AG04449 (cell line): Measurements from ENCODE around the gene IKZF4.
"Not testable (repeated sequence)": the region's sequence is repeated elsewhere in the genome, so short reads cannot be mapped to it uniquely, and the experiment has no call there.

Experiments
- CTCF ChIA-PET: fragments of 350-600 bp; formaldehyde crosslinking; extraction: SDS; loops from one replicate; lab custom pipeline; 2021; ENCODE audit warnings: antibody characterized with exemption; lab: Yijun Ruan, JAX
- POLR2A ChIA-PET: fragments of 400-600, 350-600 bp; formaldehyde crosslinking; extraction: SDS; loops from one replicate; lab custom pipeline; 2020; ENCODE audit warnings: antibody characterized with exemption, inconsistent platforms; lab: Yijun Ruan, JAX
- DNase-seq: peaks from one replicate; pipeline ENCODE4 v3.0.0-alpha.2; 2010; ENCODE audit warnings: low read depth, low spot score
- H3K4me3 ChIP-seq: 2 replicates; pipeline ENCODE4 v1.5.1; 2011; ENCODE audit warnings: low read depth, mild to moderate bottlenecking, control low read depth, low read length
- TF ChIP-seq, protein P1 (sequence below): IDR thresholded peaks from one replicate; pipeline ENCODE4 v1.5.1; 2011; ENCODE audit warnings: mild to moderate bottlenecking, moderate library complexity, low read length, control low read depth, inconsistent platforms; ENCODE audit not compliant: insufficient read depth; ENCODE audit errors: missing control alignments

IKZF4 gene

DNA sequence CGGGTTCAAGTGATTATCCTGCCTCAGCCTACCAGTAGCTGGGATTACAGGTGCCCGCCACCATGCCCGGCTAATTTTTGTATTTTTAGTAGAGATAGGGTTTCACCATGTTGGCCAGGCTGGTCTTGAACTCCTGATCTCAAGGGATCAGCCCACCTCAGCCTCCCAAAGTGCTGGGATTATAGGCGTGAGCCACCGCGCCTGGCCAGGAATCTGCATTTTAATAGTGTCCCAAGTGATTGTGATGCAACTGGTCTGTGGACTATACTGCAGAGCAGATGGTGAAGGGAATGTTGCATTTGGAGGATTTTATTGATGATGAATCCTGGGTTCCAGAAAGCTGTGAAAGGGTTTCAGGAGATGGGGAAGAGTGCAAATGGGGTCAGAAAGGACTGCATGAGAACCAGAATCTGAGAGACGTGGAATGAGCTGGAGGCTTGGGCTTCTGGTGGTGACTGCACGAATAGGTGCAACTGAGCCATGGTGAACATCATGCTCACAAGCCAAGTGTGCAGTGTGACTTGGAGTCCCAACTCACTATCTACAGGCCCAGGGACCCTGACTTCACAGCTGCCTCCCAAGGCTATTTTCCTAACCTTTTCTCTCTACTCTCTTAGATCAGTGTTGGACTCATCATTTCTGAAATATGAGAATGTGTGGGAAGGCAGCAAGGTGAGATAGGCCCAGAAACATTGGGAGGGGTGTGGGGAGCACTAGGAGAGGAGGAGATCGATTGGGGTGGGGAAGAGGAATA, 25.4 kb downstream of the IKZF4 start:
- POLR2A ChIA-PET = interaction anchor here (0.6 to 2.5 kb wide), 5 partner anchors 58 to 253 kb away, joined by 3 to 11 read pairs (median 4); partner anchors contain the start of genes PA2G4, RPL41 and ZC3H10
- CTCF ChIA-PET = interaction anchor here (0.7 to 6.3 kb wide), 16 partner anchors 11 to 308 kb away, joined by 3 to 51 read pairs (median 5); partner anchors contain the start of genes PA2G4, RPL41, SMARCC2 and SUOX
- no peak for DNase-seq
- no peak overlapping the region for H3K4me3 ChIP-seq
- TF ChIP-seq, protein P1, sequence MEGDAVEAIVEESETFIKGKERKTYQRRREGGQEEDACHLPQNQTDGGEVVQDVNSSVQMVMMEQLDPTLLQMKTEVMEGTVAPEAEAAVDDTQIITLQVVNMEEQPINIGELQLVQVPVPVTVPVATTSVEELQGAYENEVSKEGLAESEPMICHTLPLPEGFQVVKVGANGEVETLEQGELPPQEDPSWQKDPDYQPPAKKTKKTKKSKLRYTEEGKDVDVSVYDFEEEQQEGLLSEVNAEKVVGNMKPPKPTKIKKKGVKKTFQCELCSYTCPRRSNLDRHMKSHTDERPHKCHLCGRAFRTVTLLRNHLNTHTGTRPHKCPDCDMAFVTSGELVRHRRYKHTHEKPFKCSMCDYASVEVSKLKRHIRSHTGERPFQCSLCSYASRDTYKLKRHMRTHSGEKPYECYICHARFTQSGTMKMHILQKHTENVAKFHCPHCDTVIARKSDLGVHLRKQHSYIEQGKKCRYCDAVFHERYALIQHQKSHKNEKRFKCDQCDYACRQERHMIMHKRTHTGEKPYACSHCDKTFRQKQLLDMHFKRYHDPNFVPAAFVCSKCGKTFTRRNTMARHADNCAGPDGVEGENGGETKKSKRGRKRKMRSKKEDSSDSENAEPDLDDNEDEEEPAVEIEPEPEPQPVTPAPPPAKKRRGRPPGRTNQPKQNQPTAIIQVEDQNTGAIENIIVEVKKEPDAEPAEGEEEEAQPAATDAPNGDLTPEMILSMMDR = no peak

DNA sequence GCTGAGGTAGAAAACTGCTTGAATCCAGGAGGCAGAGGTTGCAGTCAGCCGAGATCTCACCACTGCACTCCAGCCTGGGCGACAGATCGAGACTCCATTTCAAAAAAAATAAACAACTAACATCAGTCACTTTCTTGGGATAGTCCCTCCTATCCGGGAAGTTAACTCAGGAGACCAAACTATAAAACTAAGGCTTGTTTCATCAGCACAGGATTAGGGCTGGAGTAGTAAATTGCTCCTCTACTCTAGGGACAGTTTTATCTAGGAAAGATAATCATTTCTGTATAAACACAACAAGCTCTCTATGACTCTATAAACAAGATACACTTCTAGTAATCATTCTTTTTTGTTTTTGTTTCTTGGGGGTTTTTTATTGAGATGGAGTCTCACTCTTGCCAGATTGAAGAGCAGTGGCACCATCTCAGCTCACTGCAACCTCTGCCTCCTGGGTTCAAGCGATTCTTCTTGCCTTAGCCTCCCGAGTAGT, 32.6 kb downstream of the IKZF4 start:
- POLR2A ChIA-PET = interaction anchor here (0.5 kb wide), 1 partner anchor 121 kb away, joined by 3 read pairs; no protein-coding TSS in a partner anchor
- TF ChIP-seq, protein P1 = no peak
- CTCF ChIA-PET = interaction anchor here (0.8 to 1.7 kb wide), 7 partner anchors 9 to 315 kb away, joined by 3 to 4 read pairs (median 3); no protein-coding TSS in a partner anchor
- no peak for DNase-seq
- no peak overlapping the region for H3K4me3 ChIP-seq

DNA sequence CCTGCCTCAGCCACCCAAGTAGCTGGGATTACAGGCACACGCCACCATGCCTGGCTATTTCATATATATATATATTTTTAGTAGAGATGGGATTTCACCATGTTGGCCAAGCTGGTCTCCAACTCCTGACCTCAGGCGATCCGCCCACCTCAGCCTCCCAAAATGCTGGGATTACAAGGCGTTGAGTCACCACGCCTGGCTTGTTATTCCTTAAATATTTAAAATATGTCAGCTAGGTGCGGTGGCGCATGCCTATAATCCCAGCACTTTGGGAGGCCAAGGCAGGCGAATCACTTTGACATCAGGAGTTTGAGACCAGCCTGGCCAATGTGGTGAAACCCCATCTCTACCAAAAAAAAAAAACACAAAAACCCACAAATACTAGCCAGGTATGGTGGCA, 39.1 kb downstream of the IKZF4 start:
- CTCF ChIA-PET = interaction anchor here (0.9 to 3.7 kb wide), 4 partner anchors 21 to 67 kb away, joined by 3 to 14 read pairs (median 6); partner anchors contain the start of gene PA2G4
- DNase-seq, POLR2A ChIA-PET, H3K4me3 ChIP-seq: not testable (repeated sequence)

DNA sequence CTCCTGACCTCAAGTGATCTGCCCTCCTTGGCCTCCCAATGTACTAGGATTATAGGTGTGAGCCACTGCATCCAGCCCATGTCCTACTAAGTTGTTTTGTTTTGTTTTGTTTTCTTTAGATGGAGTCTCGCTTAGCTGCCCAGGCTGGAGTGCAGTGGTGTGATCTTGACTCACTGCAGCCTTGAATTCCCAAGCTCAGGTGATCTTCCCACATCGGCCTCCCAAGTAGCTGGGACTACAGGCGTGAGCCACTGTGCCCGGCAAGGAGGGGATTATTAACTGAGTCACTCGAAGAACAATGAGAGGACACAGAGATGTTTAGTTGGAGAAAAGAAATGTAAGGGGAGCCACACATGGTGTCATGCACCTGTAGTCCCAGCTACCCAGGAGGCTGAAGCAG, 41.1 kb downstream of the IKZF4 start:
- no peak overlapping the region for H3K4me3 ChIP-seq
- TF ChIP-seq, protein P1 = no peak
- POLR2A ChIA-PET = no interaction called here
- no peak for DNase-seq
- CTCF ChIA-PET = interaction anchor here (0.9 to 3.7 kb wide), 7 partner anchors 8 to 324 kb away, joined by 3 to 14 read pairs (median 5); partner anchors contain the start of genes PA2G4 and SMARCC2

DNA sequence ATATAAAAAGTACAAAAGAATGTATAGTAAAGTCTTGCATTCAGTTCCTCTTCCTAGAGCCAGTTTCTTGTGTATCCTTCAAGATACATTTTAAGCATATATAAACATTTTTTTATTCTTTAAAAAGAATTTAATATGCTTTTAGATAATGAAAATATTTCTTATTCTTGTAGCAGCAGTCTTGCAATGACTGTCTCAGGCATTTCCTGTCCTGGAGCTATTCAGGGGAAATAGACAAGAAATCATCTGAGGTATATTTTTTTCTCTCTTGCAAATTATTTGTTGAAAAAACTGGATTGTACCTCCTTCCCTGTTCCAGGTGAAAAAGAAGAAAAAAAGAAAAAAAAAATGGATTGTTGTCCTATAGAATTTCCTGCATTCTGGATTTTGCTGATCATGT, 42.2 kb downstream of the IKZF4 start:
- no peak overlapping the region for H3K4me3 ChIP-seq
- CTCF ChIA-PET = interaction anchor here (1.4 to 3.7 kb wide), 4 partner anchors 16 to 325 kb away, joined by 4 to 14 read pairs (median 6); partner anchors contain the start of gene PA2G4
- no peak for DNase-seq
- POLR2A ChIA-PET = interaction anchor here (0.5 kb wide), 1 partner anchor 15 kb away, joined by 3 read pairs; no protein-coding TSS in a partner anchor
- TF ChIP-seq, protein P1 = no peak

DNA sequence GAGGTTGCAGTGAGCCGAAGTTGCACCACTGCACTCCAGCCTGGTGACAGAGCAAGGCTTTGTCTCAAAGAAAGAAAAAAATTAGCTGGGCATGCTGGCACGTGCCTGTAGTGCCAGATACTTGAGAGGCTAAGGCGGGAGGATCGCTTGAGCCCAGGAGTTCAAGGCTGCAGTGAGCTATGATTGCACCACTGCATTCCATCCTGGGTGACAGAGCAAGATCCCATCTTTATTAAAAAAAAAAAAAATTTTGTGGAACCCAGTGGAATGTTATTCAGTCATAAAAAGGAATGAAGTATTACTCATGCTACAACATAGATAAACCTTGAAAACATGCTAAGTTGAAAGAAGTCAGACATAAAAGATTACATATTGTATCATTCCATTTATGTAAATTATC, 50.8 kb downstream of the IKZF4 start:
- TF ChIP-seq, protein P1 = no peak
- H3K4me3 ChIP-seq = no peak overlapping the region
- ChIA-PET POLR2A (interaction anchor here (0.6 to 0.7 kb wide), 2 partner anchors 43 to 401 kb away, joined by 3 to 5 read pairs; no protein-coding TSS in a partner anchor), CTCF (interaction anchor here (1.2 to 2.6 kb wide), 2 partner anchors 11 to 118 kb away, joined by 3 to 5 read pairs; partner anchors contain the start of gene SMARCC2)
- no peak for DNase-seq
